ENCODE measurements around the gene MRTFA. TPM values are rescaled to one million over a fixed set of nuclear protein-coding genes. Genes with fewer than 3 reads are reported as not detected.

Gene MRTFA
- total and polyA plus RNA-seq, 9 of the 15 experiments (the other 6 are each of a cell fraction or from before 2014, with no cell fraction given), result 0.84 to 21.1 (median 3.7) TPM

DNA sequence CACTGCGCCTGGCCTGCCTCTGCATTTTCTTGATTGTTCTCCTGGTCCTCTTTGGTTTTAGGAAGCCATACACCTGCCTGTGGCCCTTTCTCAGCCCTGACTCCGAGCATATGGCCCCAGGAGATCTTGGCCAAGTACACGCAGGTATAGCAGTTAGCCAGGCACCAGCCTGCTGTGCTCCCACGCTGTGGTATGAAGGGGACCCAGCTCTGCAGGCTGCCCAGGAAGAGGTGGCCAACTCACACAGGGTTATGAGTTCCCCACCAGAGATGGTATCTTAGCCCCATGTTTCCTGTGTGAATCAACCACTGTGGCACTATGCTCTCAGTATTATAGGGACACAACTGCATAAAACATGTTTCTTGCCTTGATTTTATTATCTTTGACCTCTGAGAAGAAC lies 235.0 kb downstream of the MRTFA start (continued):
- TF ChIP-seq, protein P1, sequence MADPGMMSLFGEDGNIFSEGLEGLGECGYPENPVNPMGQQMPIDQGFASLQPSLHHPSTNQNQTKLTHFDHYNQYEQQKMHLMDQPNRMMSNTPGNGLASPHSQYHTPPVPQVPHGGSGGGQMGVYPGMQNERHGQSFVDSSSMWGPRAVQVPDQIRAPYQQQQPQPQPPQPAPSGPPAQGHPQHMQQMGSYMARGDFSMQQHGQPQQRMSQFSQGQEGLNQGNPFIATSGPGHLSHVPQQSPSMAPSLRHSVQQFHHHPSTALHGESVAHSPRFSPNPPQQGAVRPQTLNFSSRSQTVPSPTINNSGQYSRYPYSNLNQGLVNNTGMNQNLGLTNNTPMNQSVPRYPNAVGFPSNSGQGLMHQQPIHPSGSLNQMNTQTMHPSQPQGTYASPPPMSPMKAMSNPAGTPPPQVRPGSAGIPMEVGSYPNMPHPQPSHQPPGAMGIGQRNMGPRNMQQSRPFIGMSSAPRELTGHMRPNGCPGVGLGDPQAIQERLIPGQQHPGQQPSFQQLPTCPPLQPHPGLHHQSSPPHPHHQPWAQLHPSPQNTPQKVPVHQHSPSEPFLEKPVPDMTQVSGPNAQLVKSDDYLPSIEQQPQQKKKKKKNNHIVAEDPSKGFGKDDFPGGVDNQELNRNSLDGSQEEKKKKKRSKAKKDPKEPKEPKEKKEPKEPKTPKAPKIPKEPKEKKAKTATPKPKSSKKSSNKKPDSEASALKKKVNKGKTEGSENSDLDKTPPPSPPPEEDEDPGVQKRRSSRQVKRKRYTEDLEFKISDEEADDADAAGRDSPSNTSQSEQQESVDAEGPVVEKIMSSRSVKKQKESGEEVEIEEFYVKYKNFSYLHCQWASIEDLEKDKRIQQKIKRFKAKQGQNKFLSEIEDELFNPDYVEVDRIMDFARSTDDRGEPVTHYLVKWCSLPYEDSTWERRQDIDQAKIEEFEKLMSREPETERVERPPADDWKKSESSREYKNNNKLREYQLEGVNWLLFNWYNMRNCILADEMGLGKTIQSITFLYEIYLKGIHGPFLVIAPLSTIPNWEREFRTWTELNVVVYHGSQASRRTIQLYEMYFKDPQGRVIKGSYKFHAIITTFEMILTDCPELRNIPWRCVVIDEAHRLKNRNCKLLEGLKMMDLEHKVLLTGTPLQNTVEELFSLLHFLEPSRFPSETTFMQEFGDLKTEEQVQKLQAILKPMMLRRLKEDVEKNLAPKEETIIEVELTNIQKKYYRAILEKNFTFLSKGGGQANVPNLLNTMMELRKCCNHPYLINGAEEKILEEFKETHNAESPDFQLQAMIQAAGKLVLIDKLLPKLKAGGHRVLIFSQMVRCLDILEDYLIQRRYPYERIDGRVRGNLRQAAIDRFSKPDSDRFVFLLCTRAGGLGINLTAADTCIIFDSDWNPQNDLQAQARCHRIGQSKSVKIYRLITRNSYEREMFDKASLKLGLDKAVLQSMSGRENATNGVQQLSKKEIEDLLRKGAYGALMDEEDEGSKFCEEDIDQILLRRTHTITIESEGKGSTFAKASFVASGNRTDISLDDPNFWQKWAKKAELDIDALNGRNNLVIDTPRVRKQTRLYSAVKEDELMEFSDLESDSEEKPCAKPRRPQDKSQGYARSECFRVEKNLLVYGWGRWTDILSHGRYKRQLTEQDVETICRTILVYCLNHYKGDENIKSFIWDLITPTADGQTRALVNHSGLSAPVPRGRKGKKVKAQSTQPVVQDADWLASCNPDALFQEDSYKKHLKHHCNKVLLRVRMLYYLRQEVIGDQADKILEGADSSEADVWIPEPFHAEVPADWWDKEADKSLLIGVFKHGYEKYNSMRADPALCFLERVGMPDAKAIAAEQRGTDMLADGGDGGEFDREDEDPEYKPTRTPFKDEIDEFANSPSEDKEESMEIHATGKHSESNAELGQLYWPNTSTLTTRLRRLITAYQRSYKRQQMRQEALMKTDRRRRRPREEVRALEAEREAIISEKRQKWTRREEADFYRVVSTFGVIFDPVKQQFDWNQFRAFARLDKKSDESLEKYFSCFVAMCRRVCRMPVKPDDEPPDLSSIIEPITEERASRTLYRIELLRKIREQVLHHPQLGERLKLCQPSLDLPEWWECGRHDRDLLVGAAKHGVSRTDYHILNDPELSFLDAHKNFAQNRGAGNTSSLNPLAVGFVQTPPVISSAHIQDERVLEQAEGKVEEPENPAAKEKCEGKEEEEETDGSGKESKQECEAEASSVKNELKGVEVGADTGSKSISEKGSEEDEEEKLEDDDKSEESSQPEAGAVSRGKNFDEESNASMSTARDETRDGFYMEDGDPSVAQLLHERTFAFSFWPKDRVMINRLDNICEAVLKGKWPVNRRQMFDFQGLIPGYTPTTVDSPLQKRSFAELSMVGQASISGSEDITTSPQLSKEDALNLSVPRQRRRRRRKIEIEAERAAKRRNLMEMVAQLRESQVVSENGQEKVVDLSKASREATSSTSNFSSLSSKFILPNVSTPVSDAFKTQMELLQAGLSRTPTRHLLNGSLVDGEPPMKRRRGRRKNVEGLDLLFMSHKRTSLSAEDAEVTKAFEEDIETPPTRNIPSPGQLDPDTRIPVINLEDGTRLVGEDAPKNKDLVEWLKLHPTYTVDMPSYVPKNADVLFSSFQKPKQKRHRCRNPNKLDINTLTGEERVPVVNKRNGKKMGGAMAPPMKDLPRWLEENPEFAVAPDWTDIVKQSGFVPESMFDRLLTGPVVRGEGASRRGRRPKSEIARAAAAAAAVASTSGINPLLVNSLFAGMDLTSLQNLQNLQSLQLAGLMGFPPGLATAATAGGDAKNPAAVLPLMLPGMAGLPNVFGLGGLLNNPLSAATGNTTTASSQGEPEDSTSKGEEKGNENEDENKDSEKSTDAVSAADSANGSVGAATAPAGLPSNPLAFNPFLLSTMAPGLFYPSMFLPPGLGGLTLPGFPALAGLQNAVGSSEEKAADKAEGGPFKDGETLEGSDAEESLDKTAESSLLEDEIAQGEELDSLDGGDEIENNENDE (IDR thresholded peaks at IDR 0.05; ENCODE audit: low read depth, low read length), result no peak
- no peak for TF ChIP-seq ZNF316 (IDR thresholded peaks at IDR 0.05)
- TF ChIP-seq, protein P2, sequence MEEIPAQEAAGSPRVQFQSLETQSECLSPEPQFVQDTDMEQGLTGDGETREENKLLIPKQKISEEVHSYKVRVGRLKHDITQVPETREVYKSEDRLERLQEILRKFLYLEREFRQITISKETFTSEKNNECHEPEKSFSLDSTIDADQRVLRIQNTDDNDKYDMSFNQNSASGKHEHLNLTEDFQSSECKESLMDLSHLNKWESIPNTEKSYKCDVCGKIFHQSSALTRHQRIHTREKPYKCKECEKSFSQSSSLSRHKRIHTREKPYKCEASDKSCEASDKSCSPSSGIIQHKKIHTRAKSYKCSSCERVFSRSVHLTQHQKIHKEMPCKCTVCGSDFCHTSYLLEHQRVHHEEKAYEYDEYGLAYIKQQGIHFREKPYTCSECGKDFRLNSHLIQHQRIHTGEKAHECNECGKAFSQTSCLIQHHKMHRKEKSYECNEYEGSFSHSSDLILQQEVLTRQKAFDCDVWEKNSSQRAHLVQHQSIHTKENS (CRISPR knock-in tag; IDR thresholded peaks at IDR 0.05), result no peak
